Measurements from ENCODE around the gene NGF. TPM values are rescaled to one million over a fixed set of nuclear protein-coding genes. Genes with fewer than 3 reads are reported as not detected.
A peak's percentile ranks its signal among the peaks of the same experiment; 100 is the strongest.

Gene NGF
- total RNA-seq, 1 donor from 2014 or later = 12.9 TPM

- Histone ChIP-seq H3K4me2 (ENCODE audit: low read length) (no peak overlapping the region), H4K20me1 (ENCODE audit: insufficient read depth, low read length) (no peaks in the 10 kb centered on the region), H3K79me2 (ENCODE audit: insufficient read depth, low read length) (no peaks in the 10 kb centered on the region), H3K27me3 (ENCODE audit: insufficient read depth, low read length) (no peaks in the 10 kb centered on the region), H3K36me3 (ENCODE audit: insufficient read depth, low read length) (no peaks in the 10 kb centered on the region), H3K9ac (ENCODE audit: low read length) (no peak overlapping the region), H3K4me3 (ENCODE audit: insufficient read depth, low read depth, low read length) (no peak overlapping the region), H3K9me3 (ENCODE audit: insufficient read depth, low read depth, low read length) (no peaks in the 10 kb centered on the region), H2AFZ (ENCODE audit: low read depth, low read length) (no peak overlapping the region), H3K4me1 (ENCODE audit: insufficient read depth, low read length) (peaks cover 39% of the 10 kb centered on the region), H3K27ac (ENCODE audit: low read depth, low read length) (no peak overlapping the region)
- no peaks in the 10 kb centered on the region for H3K27me3 Mint-ChIP-seq (ENCODE audit: low read depth, unreplicated experiment)
- peaks cover 2% of the 10 kb centered on the region for H3K9me3 Mint-ChIP-seq (ENCODE audit: unreplicated experiment)
- H3K36me3 Mint-ChIP-seq (ENCODE audit: low read depth, unreplicated experiment) = peaks cover 12% of the 10 kb centered on the region
- H3K27ac Mint-ChIP-seq (ENCODE audit: unreplicated experiment) = no peak overlapping the region
- TF ChIP-seq EZH2 (IDR thresholded peaks at IDR 0.05; ENCODE audit: insufficient read depth, low read length) (no peak), CTCF (IDR thresholded peaks at IDR 0.05; ENCODE audit: insufficient read depth, low read depth, low read length) (no peak)
- H3K4me3 Mint-ChIP-seq (ENCODE audit: unreplicated experiment) = no peak overlapping the region
- DNase-seq (ENCODE audit: low read depth) (no peak), FAIRE-seq (no peak)
- H3K4me1 Mint-ChIP-seq (ENCODE audit: low read depth, unreplicated experiment) = peaks cover 44% of the 10 kb centered on the region
These were observed 34.7 kb downstream of the NGF start for GRCh38 chr1:115303364-115303763.

- Histone ChIP-seq H3K9ac (ENCODE audit: low read length) (peak overlapping the region; percentile 55), H2AFZ (ENCODE audit: low read depth, low read length) (peak overlapping the region; percentile 69), H3K27me3 (ENCODE audit: insufficient read depth, low read length) (no peaks in the 10 kb centered on the region), H3K4me2 (ENCODE audit: low read length) (peak overlapping the region; percentile 75), H3K4me1 (ENCODE audit: insufficient read depth, low read length) (peaks cover 42% of the 10 kb centered on the region), H3K9me3 (ENCODE audit: insufficient read depth, low read depth, low read length) (no peaks in the 10 kb centered on the region), H3K79me2 (ENCODE audit: insufficient read depth, low read length) (no peaks in the 10 kb centered on the region), H3K36me3 (ENCODE audit: insufficient read depth, low read length) (no peaks in the 10 kb centered on the region), H3K4me3 (ENCODE audit: insufficient read depth, low read depth, low read length) (peak overlapping the region; percentile 6), H4K20me1 (ENCODE audit: insufficient read depth, low read length) (no peaks in the 10 kb centered on the region), H3K27ac (ENCODE audit: low read depth, low read length) (peak overlapping the region; percentile 75)
- Mint-ChIP-seq H3K27ac (ENCODE audit: unreplicated experiment) (peak overlapping the region; percentile 50), H3K27me3 (ENCODE audit: low read depth, unreplicated experiment) (no peaks in the 10 kb centered on the region), H3K9me3 (ENCODE audit: unreplicated experiment) (peaks cover 2% of the 10 kb centered on the region), H3K4me1 (ENCODE audit: low read depth, unreplicated experiment) (peaks cover 51% of the 10 kb centered on the region), H3K4me3 (ENCODE audit: unreplicated experiment) (no peak overlapping the region), H3K36me3 (ENCODE audit: low read depth, unreplicated experiment) (peaks cover 12% of the 10 kb centered on the region)
- no peak for TF ChIP-seq CTCF (IDR thresholded peaks at IDR 0.05; ENCODE audit: insufficient read depth, low read depth, low read length)
- TF ChIP-seq EZH2 (IDR thresholded peaks at IDR 0.05; ENCODE audit: insufficient read depth, low read length) = no peak
- DNase-seq (ENCODE audit: low read depth) = peak; percentile 93
- FAIRE-seq = peak; percentile 87
These were observed 35.6 kb downstream of the NGF start for GRCh38 chr1:115302390-115302961.

- no peaks in the 10 kb centered on the region for H3K79me2 ChIP-seq (ENCODE audit: insufficient read depth, low read length)
- Mint-ChIP-seq H3K4me1 (ENCODE audit: low read depth, unreplicated experiment) (peaks cover 60% of the 10 kb centered on the region), H3K27me3 (ENCODE audit: low read depth, unreplicated experiment) (no peaks in the 10 kb centered on the region), H3K9me3 (ENCODE audit: unreplicated experiment) (no peaks in the 10 kb centered on the region), H3K27ac (ENCODE audit: unreplicated experiment) (peak overlapping the region; percentile 66), H3K36me3 (ENCODE audit: low read depth, unreplicated experiment) (peaks cover 9% of the 10 kb centered on the region), H3K4me3 (ENCODE audit: unreplicated experiment) (no peak overlapping the region)
- TF ChIP-seq CTCF (IDR thresholded peaks at IDR 0.05; ENCODE audit: insufficient read depth, low read depth, low read length) = no peak
- no peak for TF ChIP-seq EZH2 (IDR thresholded peaks at IDR 0.05; ENCODE audit: insufficient read depth, low read length)
- no peaks in the 10 kb centered on the region for H3K36me3 ChIP-seq (ENCODE audit: insufficient read depth, low read length)
- H3K4me3 ChIP-seq (ENCODE audit: insufficient read depth, low read depth, low read length) = no peak overlapping the region
- no peak overlapping the region for H3K9ac ChIP-seq (ENCODE audit: low read length)
- no peak overlapping the region for H3K4me2 ChIP-seq (ENCODE audit: low read length)
- no peak overlapping the region for H3K27ac ChIP-seq (ENCODE audit: low read depth, low read length)
- DNase-seq (ENCODE audit: low read depth) (no peak), FAIRE-seq (no peak)
- no peaks in the 10 kb centered on the region for H4K20me1 ChIP-seq (ENCODE audit: insufficient read depth, low read length)
- H3K4me1 ChIP-seq (ENCODE audit: insufficient read depth, low read length) = peaks cover 47% of the 10 kb centered on the region
- no peak overlapping the region for H2AFZ ChIP-seq (ENCODE audit: low read depth, low read length)
- no peaks in the 10 kb centered on the region for H3K27me3 ChIP-seq (ENCODE audit: insufficient read depth, low read length)
- H3K9me3 ChIP-seq (ENCODE audit: insufficient read depth, low read depth, low read length) = no peaks in the 10 kb centered on the region
These were observed 36.5 kb downstream of the NGF start for GRCh38 chr1:115301438-115302020.
